LNCAP (cell line): ENCODE results near the gene NDNF.

Source experiments
- TF ChIP-seq, protein P1 (sequence below): fragments of 450-650 bp; IDR thresholded peaks from 2 replicates; pipeline ENCODE4 v1.5.1; 2017; ENCODE audit warnings: mild to moderate bottlenecking

NDNF gene

DNA sequence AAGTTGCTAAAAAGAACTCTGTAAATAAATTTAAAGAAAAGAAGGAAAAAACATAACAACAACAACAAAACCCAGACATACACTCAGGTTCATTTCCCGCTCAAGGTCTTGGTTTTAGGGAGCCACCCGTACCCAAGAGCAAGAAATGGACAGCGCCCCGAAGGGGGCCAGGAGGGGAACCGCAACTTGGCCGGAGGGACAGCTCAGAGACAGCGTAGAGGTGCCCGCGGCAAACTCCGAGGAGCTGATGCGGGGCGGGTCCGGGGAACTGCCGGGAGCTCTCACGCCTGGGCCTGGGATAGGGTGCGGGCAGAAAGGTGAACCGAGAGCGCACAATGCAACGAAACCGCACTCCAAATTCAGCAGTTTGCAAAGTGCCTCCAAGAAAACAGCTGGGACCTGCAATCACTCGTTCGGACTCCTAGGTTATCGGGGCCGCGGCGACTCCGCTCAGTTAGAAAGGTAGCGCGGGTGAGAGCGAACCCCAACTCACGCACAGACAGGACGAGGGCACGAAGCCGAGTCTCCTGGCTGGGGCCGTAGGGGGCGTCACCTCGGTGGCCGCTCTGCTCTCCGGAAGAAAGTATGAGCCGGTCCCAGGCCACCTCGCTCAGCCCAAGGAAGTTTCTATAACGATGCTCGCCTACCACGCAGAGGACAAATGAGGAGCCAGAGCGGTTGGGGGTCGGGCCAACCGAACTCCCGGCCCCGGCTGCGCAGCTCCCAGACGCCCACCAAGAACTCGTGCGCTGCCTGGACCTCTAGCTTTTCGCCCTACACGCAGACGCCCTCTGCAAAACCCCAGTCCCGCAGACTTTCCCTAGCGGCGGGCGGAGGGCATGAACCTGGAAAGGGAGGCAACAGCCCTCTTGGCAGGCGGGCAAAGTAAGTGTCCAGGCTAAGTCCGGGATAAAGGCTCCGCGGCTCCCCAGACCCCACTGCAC is 1.4 kb downstream of the NDNF start:
- TF ChIP-seq, protein P1, sequence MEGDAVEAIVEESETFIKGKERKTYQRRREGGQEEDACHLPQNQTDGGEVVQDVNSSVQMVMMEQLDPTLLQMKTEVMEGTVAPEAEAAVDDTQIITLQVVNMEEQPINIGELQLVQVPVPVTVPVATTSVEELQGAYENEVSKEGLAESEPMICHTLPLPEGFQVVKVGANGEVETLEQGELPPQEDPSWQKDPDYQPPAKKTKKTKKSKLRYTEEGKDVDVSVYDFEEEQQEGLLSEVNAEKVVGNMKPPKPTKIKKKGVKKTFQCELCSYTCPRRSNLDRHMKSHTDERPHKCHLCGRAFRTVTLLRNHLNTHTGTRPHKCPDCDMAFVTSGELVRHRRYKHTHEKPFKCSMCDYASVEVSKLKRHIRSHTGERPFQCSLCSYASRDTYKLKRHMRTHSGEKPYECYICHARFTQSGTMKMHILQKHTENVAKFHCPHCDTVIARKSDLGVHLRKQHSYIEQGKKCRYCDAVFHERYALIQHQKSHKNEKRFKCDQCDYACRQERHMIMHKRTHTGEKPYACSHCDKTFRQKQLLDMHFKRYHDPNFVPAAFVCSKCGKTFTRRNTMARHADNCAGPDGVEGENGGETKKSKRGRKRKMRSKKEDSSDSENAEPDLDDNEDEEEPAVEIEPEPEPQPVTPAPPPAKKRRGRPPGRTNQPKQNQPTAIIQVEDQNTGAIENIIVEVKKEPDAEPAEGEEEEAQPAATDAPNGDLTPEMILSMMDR: no peak

DNA sequence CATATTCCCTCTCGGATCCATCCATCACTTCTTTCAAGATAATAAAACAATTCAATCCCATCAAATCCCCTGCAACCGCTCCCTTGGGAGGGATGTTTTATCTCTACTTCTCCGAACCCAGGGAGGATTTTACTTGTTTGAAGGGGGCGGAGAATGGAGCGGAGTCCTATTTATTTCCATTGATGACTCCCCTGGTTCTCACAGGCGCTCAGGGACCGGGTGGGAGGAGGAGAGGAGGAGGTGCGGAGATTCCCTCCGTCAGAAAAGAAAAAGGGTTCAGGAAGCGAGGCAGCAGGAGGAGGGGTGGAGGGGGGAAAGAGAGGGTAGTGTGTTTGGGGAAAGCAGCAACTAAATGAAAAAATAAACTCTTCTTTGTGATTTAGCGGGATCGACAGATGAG is 2.1 kb downstream of the NDNF start:
- TF ChIP-seq, protein P1: no peak

DNA sequence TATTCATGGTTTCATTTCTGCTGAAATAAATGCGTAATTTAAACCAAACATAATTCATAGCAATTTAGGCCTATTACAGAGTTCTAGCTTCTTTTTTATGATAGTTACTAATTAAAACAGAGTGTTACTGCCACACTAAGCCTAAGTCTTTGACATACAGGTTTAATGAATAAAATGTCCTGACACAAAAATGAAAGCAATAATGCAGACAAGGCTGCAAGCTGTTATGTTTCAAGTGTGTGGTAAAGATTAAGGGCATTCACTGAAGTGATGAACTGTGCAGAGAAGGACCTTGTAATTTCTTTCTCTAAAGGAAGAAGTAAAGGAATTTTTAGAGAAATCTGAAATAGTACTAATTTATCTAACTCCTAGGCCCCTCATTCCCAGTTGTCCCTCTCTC is 2.9 kb downstream of the NDNF start:
- TF ChIP-seq, protein P1: no peak

DNA sequence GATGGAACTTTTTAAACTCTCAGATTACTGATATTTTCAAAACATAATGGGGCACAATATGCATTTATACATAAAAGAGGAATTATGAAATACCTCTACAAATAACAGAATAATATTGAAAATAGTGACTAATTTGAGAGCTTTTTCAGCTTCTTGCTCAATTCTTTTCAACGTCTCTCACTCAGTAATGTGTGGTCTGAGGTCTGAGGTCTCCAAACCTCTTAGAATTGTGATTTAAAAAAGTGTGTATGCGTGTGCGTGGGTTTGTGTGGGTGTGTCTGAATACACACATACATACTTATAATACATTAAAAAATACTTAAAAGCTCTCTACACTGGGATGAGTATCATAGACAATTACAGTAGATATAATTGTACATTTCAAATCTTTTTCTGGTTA is 7.9 kb downstream of the NDNF start:
- TF ChIP-seq, protein P1: no peak

DNA sequence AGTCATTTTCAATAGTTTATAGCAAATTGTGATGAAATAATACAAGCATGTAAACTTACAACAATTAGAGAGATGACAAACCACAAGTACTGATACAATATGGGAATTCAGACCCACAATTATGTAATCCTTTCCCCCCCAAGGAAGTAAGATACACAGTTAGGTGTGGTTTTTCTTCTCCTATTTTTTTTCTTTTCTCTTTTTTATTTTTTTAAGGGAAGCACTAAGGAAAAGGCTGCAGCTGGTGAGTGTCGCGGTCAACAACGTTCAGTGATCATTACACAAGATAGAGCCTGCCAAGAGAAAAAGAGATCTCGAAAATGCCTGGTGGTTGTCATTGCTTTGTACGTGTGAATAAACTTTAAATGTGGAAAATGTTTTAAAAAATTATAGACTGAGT is 9.8 kb downstream of the NDNF start:
- TF ChIP-seq, protein P1: no peak

DNA sequence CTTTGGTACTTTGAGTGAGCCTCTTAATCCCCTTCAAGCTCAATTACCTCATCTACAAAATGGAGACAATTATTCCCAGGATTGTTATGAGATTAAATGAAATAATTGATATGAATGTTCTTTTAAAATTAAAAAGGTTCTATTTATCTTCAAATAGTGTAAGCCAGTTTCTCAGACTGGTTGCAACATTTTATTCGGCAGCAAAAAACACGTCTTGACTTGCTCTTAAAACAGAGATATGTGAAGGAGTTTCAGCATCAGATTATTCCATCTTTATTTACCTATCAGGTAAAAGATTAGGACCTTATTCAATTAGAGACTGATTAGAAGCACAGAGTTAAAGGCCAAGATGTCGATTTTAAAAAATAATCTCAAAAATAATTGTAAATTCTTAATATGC is 10.5 kb downstream of the NDNF start:
- TF ChIP-seq, protein P1: no peak

DNA sequence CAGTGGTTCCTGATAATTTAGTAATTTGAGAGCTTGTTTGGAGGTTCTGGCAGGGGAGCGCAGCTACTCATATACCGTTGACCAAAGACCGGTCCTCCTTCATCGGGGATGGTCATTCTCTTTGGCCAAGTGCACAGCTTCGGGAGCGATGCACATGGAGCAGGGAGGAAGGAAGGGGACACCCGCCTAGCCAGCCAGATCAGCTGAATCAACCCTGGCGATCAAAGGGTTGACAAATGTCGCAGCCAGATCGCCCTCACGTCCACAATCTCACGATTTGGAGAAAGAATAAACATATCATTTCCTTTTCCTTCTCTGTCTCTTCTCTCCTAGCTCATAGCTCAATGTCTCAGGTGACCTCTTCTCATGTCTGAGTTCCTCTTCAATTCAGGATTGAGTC is 11.1 kb downstream of the NDNF start:
- TF ChIP-seq, protein P1: no peak
